Measurements from ENCODE around the gene UBC.
"Not testable (repeated sequence)": the region's sequence is repeated elsewhere in the genome, so short reads cannot be mapped to it uniquely, and the experiment has no call there.

UBC gene

GRCh38 chr12:124883263-124884130, 31.0 kb downstream of the UBC start:
- no peak for DNase-seq

- no peak for DNase-seq
These were observed 33.3 kb downstream of the UBC start for GRCh38 chr12:124881123-124881522.

GRCh38 chr12:124880335-124880734, 34.1 kb downstream of the UBC start:
- DNase-seq: not testable (repeated sequence)

GRCh38 chr12:124878795-124879516, 35.5 kb downstream of the UBC start:
- DNase-seq: no peak

GRCh38 chr12:124877423-124877822, 37.0 kb downstream of the UBC start:
- no peak for DNase-seq

- DNase-seq: no peak
These were observed 38.3 kb downstream of the UBC start for GRCh38 chr12:124876171-124876570.

- DNase-seq: no peak
These were observed 38.7 kb downstream of the UBC start for GRCh38 chr12:124875803-124876132.

- DNase-seq: no peak
These were observed 39.3 kb downstream of the UBC start for GRCh38 chr12:124874988-124875802.

- DNase-seq: no peak
These were observed 40.3 kb downstream of the UBC start for GRCh38 chr12:124874188-124874587.

GRCh38 chr12:124872068-124872719, 42.3 kb downstream of the UBC start:
- no peak for DNase-seq

- DNase-seq: no peak
These were observed 43.2 kb downstream of the UBC start for GRCh38 chr12:124871297-124871696.

- no peak for DNase-seq
These were observed 43.9 kb downstream of the UBC start for GRCh38 chr12:124870515-124870914.

GRCh38 chr12:124869059-124869665, 45.3 kb downstream of the UBC start:
- DNase-seq: no peak

- no peak for DNase-seq
These were observed 46.0 kb downstream of the UBC start for GRCh38 chr12:124868252-124869058.

- DNase-seq: no peak
These were observed 47.0 kb downstream of the UBC start for GRCh38 chr12:124867401-124867930.

- no peak for DNase-seq
These were observed 47.5 kb downstream of the UBC start for GRCh38 chr12:124866883-124867400.

GRCh38 chr12:124866195-124866882, 48.1 kb downstream of the UBC start:
- no peak for DNase-seq

GRCh38 chr12:124865728-124866127, 48.7 kb downstream of the UBC start:
- DNase-seq: no peak

GRCh38 chr12:124864326-124864752, 50.1 kb downstream of the UBC start:
- DNase-seq: no peak
